ENCODE results near the gene DGCR2. TPM values are rescaled to one million over a fixed set of nuclear protein-coding genes. Genes with fewer than 3 reads are reported as not detected.
"Not testable (repeated sequence)": the region's sequence is repeated elsewhere in the genome, so short reads cannot be mapped to it uniquely, and the experiment has no call there.

DGCR2 gene
- total RNA-seq, 1 experiment from 2014 or later, result 24.4 TPM

- DNase-seq (ENCODE audit: low read depth), result not testable (repeated sequence)
Observed at GRCh38 chr22:19030889-19031252, 91.3 kb downstream of the DGCR2 start.

GRCh38 chr22:19030226-19030888, 91.9 kb downstream of the DGCR2 start:
- DNase-seq (ENCODE audit: low read depth), result not testable (repeated sequence)

GRCh38 chr22:19029113-19030103, 92.8 kb downstream of the DGCR2 start:
- DNase-seq (ENCODE audit: low read depth), result not testable (repeated sequence)

GRCh38 chr22:19028060-19028455, 94.2 kb downstream of the DGCR2 start:
- not testable (repeated sequence) for DNase-seq (ENCODE audit: low read depth)

GRCh38 chr22:19027371-19028059, 94.7 kb downstream of the DGCR2 start:
- not testable (repeated sequence) for DNase-seq (ENCODE audit: low read depth)

GRCh38 chr22:19026080-19026479, 96.1 kb downstream of the DGCR2 start:
- not testable (repeated sequence) for DNase-seq (ENCODE audit: low read depth)

- not testable (repeated sequence) for DNase-seq (ENCODE audit: low read depth)
Observed at GRCh38 chr22:19024956-19025489, 97.2 kb downstream of the DGCR2 start.

- DNase-seq (ENCODE audit: low read depth), result not testable (repeated sequence)
Observed at GRCh38 chr22:19023931-19024330, 98.3 kb downstream of the DGCR2 start.

- DNase-seq (ENCODE audit: low read depth), result no peak
Observed at GRCh38 chr22:19022755-19023154, 99.5 kb downstream of the DGCR2 start.

- no peak for DNase-seq (ENCODE audit: low read depth)
Observed at GRCh38 chr22:19019679-19020032, 102.6 kb downstream of the DGCR2 start.

- DNase-seq (ENCODE audit: low read depth), result no peak
Observed at GRCh38 chr22:19019029-19019678, 103.1 kb downstream of the DGCR2 start.

- no peak for DNase-seq (ENCODE audit: low read depth)
Observed at GRCh38 chr22:19018256-19018655, 104.0 kb downstream of the DGCR2 start.

- no peak for DNase-seq (ENCODE audit: low read depth)
Observed at GRCh38 chr22:19016081-19016766, 106.0 kb downstream of the DGCR2 start.

- no peak for DNase-seq (ENCODE audit: low read depth)
Observed at GRCh38 chr22:19014886-19015285, 107.3 kb downstream of the DGCR2 start.

GRCh38 chr22:19013881-19014598, 108.2 kb downstream of the DGCR2 start:
- DNase-seq (ENCODE audit: low read depth), result not testable (repeated sequence)

GRCh38 chr22:19013411-19013810, 108.8 kb downstream of the DGCR2 start:
- DNase-seq (ENCODE audit: low read depth), result not testable (repeated sequence)

GRCh38 chr22:19012308-19012986, 109.8 kb downstream of the DGCR2 start:
- no peak for DNase-seq (ENCODE audit: low read depth)

- DNase-seq (ENCODE audit: low read depth), result not testable (repeated sequence)
Observed at GRCh38 chr22:19011611-19012010, 110.6 kb downstream of the DGCR2 start.

GRCh38 chr22:19011075-19011474, 111.1 kb downstream of the DGCR2 start:
- no peak for DNase-seq (ENCODE audit: low read depth)

- no peak for DNase-seq (ENCODE audit: low read depth)
Observed at GRCh38 chr22:19005905-19006304, 116.3 kb downstream of the DGCR2 start.
